Measurements from ENCODE around the gene C3orf20. TPM values are rescaled to one million over a fixed set of nuclear protein-coding genes. Genes with fewer than 3 reads are reported as not detected.

C3orf20 gene
- total RNA-seq, 1 donor from 2014 or later = not detected

DNA sequence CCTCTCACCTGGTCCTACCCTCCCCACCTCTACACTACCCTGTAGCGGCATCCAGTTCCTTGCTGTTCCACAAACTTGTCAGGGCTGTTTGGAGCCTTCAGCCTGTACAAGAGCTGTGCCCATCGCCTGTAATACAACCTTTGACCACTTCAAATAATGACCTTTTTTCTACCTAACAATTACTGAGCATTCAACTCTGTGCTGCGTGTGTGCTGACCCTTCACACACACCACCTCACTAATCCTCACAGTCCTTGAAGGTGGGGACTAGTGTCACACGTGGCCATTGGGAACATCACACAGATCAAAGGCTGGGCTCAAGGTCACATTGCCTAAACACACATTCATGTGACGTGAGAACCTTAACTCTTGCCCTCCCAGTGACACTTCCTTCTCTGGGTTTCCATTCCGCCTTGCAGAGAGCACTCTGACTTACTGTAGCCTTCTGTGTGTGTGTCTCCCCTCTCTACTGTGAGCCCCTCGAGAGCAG, 3.1 kb downstream of the C3orf20 start:
- Mint-ChIP-seq H3K27ac (ENCODE audit: unreplicated experiment) (no peak overlapping the region), H3K4me3 (ENCODE audit: unreplicated experiment) (no peak overlapping the region), H3K4me1 (ENCODE audit: low read depth) (no peaks in the 10 kb centered on the region), H3K9me3 (ENCODE audit: low read depth) (peaks cover 9% of the 10 kb centered on the region), H3K27me3 (ENCODE audit: low read depth) (no peaks in the 10 kb centered on the region), H3K36me3 (ENCODE audit: low read depth) (no peaks in the 10 kb centered on the region)
- TF ChIP-seq, protein P1, sequence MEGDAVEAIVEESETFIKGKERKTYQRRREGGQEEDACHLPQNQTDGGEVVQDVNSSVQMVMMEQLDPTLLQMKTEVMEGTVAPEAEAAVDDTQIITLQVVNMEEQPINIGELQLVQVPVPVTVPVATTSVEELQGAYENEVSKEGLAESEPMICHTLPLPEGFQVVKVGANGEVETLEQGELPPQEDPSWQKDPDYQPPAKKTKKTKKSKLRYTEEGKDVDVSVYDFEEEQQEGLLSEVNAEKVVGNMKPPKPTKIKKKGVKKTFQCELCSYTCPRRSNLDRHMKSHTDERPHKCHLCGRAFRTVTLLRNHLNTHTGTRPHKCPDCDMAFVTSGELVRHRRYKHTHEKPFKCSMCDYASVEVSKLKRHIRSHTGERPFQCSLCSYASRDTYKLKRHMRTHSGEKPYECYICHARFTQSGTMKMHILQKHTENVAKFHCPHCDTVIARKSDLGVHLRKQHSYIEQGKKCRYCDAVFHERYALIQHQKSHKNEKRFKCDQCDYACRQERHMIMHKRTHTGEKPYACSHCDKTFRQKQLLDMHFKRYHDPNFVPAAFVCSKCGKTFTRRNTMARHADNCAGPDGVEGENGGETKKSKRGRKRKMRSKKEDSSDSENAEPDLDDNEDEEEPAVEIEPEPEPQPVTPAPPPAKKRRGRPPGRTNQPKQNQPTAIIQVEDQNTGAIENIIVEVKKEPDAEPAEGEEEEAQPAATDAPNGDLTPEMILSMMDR (IDR thresholded peaks at IDR 0.05) = no peak
- no peak for DNase-seq (ENCODE audit: low spot score)

DNA sequence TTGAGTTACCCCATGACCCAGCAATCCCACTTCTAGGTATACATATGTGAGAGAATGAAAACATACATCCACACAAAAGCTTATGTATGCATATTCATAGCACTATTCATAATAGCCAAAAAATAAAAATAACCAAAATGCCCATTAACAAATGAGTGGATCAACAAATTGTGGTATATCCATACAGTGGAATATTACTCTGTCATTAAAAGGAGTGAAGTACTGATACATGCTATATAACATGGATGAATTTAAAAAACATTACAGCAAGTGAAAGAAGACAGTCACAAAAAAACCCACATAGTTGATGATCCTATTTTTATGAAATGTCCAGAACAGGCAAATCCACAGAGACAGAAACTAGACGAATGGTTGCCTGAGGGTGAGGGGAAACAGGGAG, 5.2 kb downstream of the C3orf20 start:
- Mint-ChIP-seq H3K4me1 (ENCODE audit: low read depth) (no peaks in the 10 kb centered on the region), H3K27me3 (ENCODE audit: low read depth) (no peaks in the 10 kb centered on the region), H3K4me3 (ENCODE audit: unreplicated experiment) (no peak overlapping the region), H3K36me3 (ENCODE audit: low read depth) (no peaks in the 10 kb centered on the region), H3K9me3 (ENCODE audit: low read depth) (peaks cover 9% of the 10 kb centered on the region), H3K27ac (ENCODE audit: unreplicated experiment) (no peak overlapping the region)
- TF ChIP-seq, protein P1 (IDR thresholded peaks at IDR 0.05) = no peak
- no peak for DNase-seq (ENCODE audit: low spot score)

DNA sequence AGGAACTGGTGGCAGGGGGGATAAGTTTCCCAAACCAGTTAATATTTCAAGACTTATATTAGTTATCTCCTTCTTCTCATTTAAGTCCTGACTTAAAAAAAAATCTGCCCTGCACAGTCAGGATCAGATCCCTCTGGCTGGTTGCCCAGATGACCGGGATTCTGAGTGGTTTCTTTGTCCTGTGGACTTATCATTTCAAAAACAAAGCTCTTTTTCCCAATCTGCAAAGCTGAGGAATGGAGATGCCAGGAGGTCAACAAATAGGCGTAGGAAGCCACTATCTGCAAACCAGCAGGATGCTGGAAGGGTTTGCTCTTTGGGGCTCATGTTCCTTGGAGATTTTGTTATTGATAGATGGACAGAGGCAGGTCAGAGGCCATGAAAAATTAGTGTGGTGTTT, 5.8 kb downstream of the C3orf20 start:
- DNase-seq (ENCODE audit: low spot score) = no peak
- TF ChIP-seq, protein P1 (IDR thresholded peaks at IDR 0.05) = no peak
- Mint-ChIP-seq H3K4me1 (ENCODE audit: low read depth) (no peaks in the 10 kb centered on the region), H3K9me3 (ENCODE audit: low read depth) (peaks cover 9% of the 10 kb centered on the region), H3K27me3 (ENCODE audit: low read depth) (no peaks in the 10 kb centered on the region), H3K36me3 (ENCODE audit: low read depth) (no peaks in the 10 kb centered on the region), H3K27ac (ENCODE audit: unreplicated experiment) (no peak overlapping the region), H3K4me3 (ENCODE audit: unreplicated experiment) (no peak overlapping the region)

DNA sequence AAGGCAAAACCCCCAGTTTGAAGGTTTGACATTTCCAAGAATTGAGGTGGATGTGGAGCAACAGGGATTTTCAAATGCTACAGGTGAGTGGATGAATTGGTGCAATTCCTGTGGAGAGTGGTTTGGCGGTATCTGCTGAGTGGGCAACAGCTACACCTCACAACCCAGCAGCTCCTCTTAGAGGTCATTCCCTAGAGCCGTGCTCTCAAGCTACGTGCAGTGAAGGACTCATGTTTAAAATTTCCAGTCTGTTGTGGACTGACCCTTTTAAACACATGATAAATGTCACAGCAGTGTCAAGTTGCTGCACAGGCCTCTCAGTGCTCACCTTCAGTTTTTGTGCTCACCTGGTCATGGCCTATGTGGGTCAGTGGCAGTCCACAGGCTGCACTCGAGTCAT, 9.5 kb downstream of the C3orf20 start:
- H3K27me3 Mint-ChIP-seq (ENCODE audit: low read depth) = peaks cover 11% of the 10 kb centered on the region
- H3K27ac Mint-ChIP-seq (ENCODE audit: unreplicated experiment) = no peak overlapping the region
- H3K9me3 Mint-ChIP-seq (ENCODE audit: low read depth) = peaks cover 9% of the 10 kb centered on the region
- TF ChIP-seq, protein P1 (IDR thresholded peaks at IDR 0.05) = no peak
- H3K4me3 Mint-ChIP-seq (ENCODE audit: unreplicated experiment) = no peak overlapping the region
- H3K36me3 Mint-ChIP-seq (ENCODE audit: low read depth) = no peaks in the 10 kb centered on the region
- H3K4me1 Mint-ChIP-seq (ENCODE audit: low read depth) = no peaks in the 10 kb centered on the region
- no peak for DNase-seq (ENCODE audit: low spot score)

DNA sequence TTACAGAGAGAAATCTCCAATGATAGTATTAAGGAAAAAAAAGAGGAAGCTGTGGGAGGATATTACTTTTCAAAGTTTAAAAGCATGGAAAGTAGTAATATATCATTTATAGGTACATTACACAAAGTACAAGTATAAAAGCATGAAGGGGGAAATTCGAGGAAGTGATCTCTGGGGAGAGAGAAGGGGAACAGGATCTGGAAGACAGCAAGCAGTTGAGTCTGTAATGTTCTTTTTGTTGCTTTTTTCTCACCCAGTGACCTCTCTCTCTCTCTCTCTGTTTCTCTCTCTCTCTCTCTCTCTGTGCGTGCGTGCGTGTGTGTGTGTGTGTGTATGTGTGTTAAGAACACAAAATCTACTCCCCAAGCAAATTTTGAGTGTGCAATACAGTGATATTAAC, 10.2 kb downstream of the C3orf20 start:
- Mint-ChIP-seq H3K4me1 (ENCODE audit: low read depth) (no peaks in the 10 kb centered on the region), H3K27me3 (ENCODE audit: low read depth) (peaks cover 18% of the 10 kb centered on the region), H3K9me3 (ENCODE audit: low read depth) (peaks cover 5% of the 10 kb centered on the region), H3K27ac (ENCODE audit: unreplicated experiment) (no peak overlapping the region), H3K36me3 (ENCODE audit: low read depth) (no peaks in the 10 kb centered on the region), H3K4me3 (ENCODE audit: unreplicated experiment) (no peak overlapping the region)
- TF ChIP-seq, protein P1 (IDR thresholded peaks at IDR 0.05) = no peak
- no peak for DNase-seq (ENCODE audit: low spot score)

All from chondrocyte (in vitro differentiated cells).